ENCODE data around the gene EPC1. TPM values are rescaled to one million over a fixed set of nuclear protein-coding genes. Genes with fewer than 3 reads are reported as not detected.
A peak's percentile ranks its signal among the peaks of the same experiment; 100 is the strongest.
"Not testable (repeated sequence)": the region's sequence is repeated elsewhere in the genome, so short reads cannot be mapped to it uniquely, and the experiment has no call there.

Gene EPC1
- total RNA-seq: 19.3 and 28.1 TPM in 2 replicates
- polyA plus RNA-seq: 22.6 and 22.7 TPM in 2 replicates
- polyA plus RNA-seq (2012): 10.5 and 10.6 TPM in 2 replicates
- polyA minus RNA-seq (ENCODE audit: low replicate concordance): 3.9 and 12.5 TPM in 2 replicates

- peak within 1 kb of the TSS; percentile 90 for H3K4me2 ChIP-seq (ENCODE audit: extremely low read depth, insufficient read depth, low read length)
- peak within 1 kb of the TSS; percentile 99 for H3K9ac ChIP-seq (ENCODE audit: insufficient read depth, low read length)
- TF ChIP-seq EZH2 (IDR thresholded peaks at IDR 0.05; ENCODE audit: low read length, missing control alignments): no peak
- no peak for TF ChIP-seq CTCF (conservative IDR thresholded peaks at IDR 0.05 in 1 of 2, IDR thresholded peaks at IDR 0.05 in 1 of 2; ENCODE audit: low read depth in 1 of 2, low read length in 2 of 2)
- H3K27me3 ChIP-seq (ENCODE audit: control insufficient read depth, insufficient read depth, low read length): no peaks in the 10 kb centered on the region
- peak within 1 kb of the TSS; percentile 81 to 97 (median 84) for H3K4me3 ChIP-seq (replicated peaks in 1 of 4; ENCODE audit: control extremely low read depth in 1 of 4, insufficient read depth in 1 of 4, low read depth in 3 of 4, low read length in 4 of 4)
- peaks cover 43% of the 10 kb centered on the region for H3K79me2 ChIP-seq (ENCODE audit: control insufficient read depth, insufficient read depth, low read length)
- H3K4me1 ChIP-seq (ENCODE audit: control insufficient read depth, extremely low read depth, insufficient read depth, low read length): no peaks in the 10 kb centered on the region
- peak; percentile 83 to 90 for DNase-seq (ENCODE audit: low read depth in 2 of 2)
- H3K27ac ChIP-seq (ENCODE audit: insufficient read depth, low read length): peak within 1 kb of the TSS; percentile 97
- H3K9me3 ChIP-seq (ENCODE audit: control insufficient read depth, insufficient read depth, low read depth, low read length): no peaks in the 10 kb centered on the region
- peaks cover 3% of the 10 kb centered on the region for H4K20me1 ChIP-seq (ENCODE audit: control insufficient read depth, extremely low read depth, insufficient read depth, low read length)
- H3K36me3 ChIP-seq (ENCODE audit: control insufficient read depth, insufficient read depth, low read length): no peaks in the 10 kb centered on the region
- peak within 1 kb of the TSS; percentile 28 for H2AFZ ChIP-seq (ENCODE audit: low read length)
These were observed at the start of gene EPC1 for GRCh38 chr10:32346551-32347362. EPC1 (minus strand) TSS chr10:32347158; CDS start chr10:32346915, 243 bp downstream.

GRCh38 chr10:32393911-32394310 is 47.0 kb upstream of the EPC1 start:
- Histone ChIP-seq H3K4me1 (ENCODE audit: control insufficient read depth, extremely low read depth, insufficient read depth, low read length) (no peaks in the 10 kb centered on the region), H3K79me2 (ENCODE audit: control insufficient read depth, insufficient read depth, low read length) (no peaks in the 10 kb centered on the region), H3K36me3 (ENCODE audit: control insufficient read depth, insufficient read depth, low read length) (no peaks in the 10 kb centered on the region), H2AFZ (ENCODE audit: low read length) (peak overlapping the region; percentile 7), H4K20me1 (ENCODE audit: control insufficient read depth, extremely low read depth, insufficient read depth, low read length) (no peaks in the 10 kb centered on the region), H3K9me3 (ENCODE audit: control insufficient read depth, insufficient read depth, low read depth, low read length) (no peaks in the 10 kb centered on the region), H3K4me3 (replicated peaks in 1 of 4; ENCODE audit: control extremely low read depth in 1 of 4, insufficient read depth in 1 of 4, low read depth in 3 of 4, low read length in 4 of 4) (no peak overlapping the region), H3K4me2 (ENCODE audit: extremely low read depth, insufficient read depth, low read length) (no peak overlapping the region), H3K9ac (ENCODE audit: insufficient read depth, low read length) (no peak overlapping the region), H3K27me3 (ENCODE audit: control insufficient read depth, insufficient read depth, low read length) (no peaks in the 10 kb centered on the region), H3K27ac (ENCODE audit: insufficient read depth, low read length) (no peak overlapping the region)
- no peak for DNase-seq (ENCODE audit: low read depth in 2 of 2)
- TF ChIP-seq CTCF (conservative IDR thresholded peaks at IDR 0.05 in 1 of 2, IDR thresholded peaks at IDR 0.05 in 1 of 2; ENCODE audit: low read depth in 1 of 2, low read length in 2 of 2): no peak
- no peak for TF ChIP-seq EZH2 (IDR thresholded peaks at IDR 0.05; ENCODE audit: low read length, missing control alignments)

- DNase-seq (ENCODE audit: low read depth in 2 of 2); H3K9ac ChIP-seq (ENCODE audit: insufficient read depth, low read length); H3K79me2 ChIP-seq (ENCODE audit: control insufficient read depth, insufficient read depth, low read length); H3K27ac ChIP-seq (ENCODE audit: insufficient read depth, low read length); H3K4me2 ChIP-seq (ENCODE audit: extremely low read depth, insufficient read depth, low read length); H3K9me3 ChIP-seq (ENCODE audit: control insufficient read depth, insufficient read depth, low read depth, low read length); H2AFZ ChIP-seq (ENCODE audit: low read length); H3K4me3 ChIP-seq (replicated peaks in 1 of 4; ENCODE audit: control extremely low read depth in 1 of 4, insufficient read depth in 1 of 4, low read depth in 3 of 4, low read length in 4 of 4); H4K20me1 ChIP-seq (ENCODE audit: control insufficient read depth, extremely low read depth, insufficient read depth, low read length); H3K27me3 ChIP-seq (ENCODE audit: control insufficient read depth, insufficient read depth, low read length); H3K36me3 ChIP-seq (ENCODE audit: control insufficient read depth, insufficient read depth, low read length); H3K4me1 ChIP-seq (ENCODE audit: control insufficient read depth, extremely low read depth, insufficient read depth, low read length): not testable (repeated sequence)
These were observed 45.3 kb upstream of the EPC1 start for GRCh38 chr10:32392284-32392683.
